Brain microvascular endothelial cell (primary cell): Measurements from ENCODE around the gene LSM14B.

ENCODE experiments used
- DNase-seq: peaks from one replicate; pipeline ENCODE4 v3.0.0-alpha.2; 2020
- H3K27ac ChIP-seq: fragments of 250-450 bp; sonication (Bioruptor Pico); 2 replicates; pipeline ENCODE4 v1.5.1; 2020; ENCODE audit warnings: mild to moderate bottlenecking, moderate library complexity
- H3K27me3 ChIP-seq: fragments of 250-450 bp; sonication (Bioruptor Pico); replicated peaks from 2 replicates; pipeline ENCODE4 v1.5.1; 2020; ENCODE audit warnings: mild to moderate bottlenecking
- H3K36me3 ChIP-seq: fragments of 250-450 bp; sonication (Bioruptor Pico); replicated peaks from 2 replicates; pipeline ENCODE4 v1.5.1; 2020; ENCODE audit warnings: mild to moderate bottlenecking
- H3K4me3 ChIP-seq: 2 replicates; pipeline ENCODE4 v1.5.1; 2011; ENCODE audit warnings: low read depth, mild to moderate bottlenecking, control low read depth, low read length, moderate library complexity
- in situ Hi-C: cut with HindIII; loops from 2 replicates; pipeline ENCODE4 v1.10.0; 2017; ENCODE audit warnings: low sequenced_read_pairs, low pct_ligation_motif_present
- TF ChIP-seq, protein P1 (sequence below): IDR thresholded peaks from 2 replicates; pipeline ENCODE4 v1.5.1; 2011; ENCODE audit warnings: low read depth, mild to moderate bottlenecking, moderate library complexity, low read length, control low read depth, inconsistent platforms; ENCODE audit errors: missing control alignments

Gene LSM14B

DNA sequence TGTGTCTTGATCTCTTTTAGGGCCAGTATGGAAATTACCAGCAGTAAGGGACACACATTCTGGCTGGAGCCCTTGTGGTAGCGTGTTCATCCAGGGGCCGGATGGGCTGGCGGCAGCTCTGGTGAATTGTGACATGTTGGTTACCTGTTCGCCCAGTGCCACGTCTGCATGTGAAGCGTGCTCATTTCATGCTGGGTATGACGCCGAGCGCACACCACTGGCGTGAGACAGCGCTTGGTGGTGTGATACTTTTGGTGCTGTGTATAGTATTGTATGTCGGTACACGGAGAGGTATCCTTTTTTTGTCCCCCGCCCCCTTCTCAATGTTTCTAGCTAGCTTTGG, 56.9 kb downstream of the LSM14B start:
- Histone ChIP-seq H3K27ac (no peak overlapping the region), H3K36me3 (peaks cover 11% of the 10 kb centered on the region), H3K4me3 (no peak overlapping the region), H3K27me3 (no peaks in the 10 kb centered on the region)
- TF ChIP-seq, protein P1, sequence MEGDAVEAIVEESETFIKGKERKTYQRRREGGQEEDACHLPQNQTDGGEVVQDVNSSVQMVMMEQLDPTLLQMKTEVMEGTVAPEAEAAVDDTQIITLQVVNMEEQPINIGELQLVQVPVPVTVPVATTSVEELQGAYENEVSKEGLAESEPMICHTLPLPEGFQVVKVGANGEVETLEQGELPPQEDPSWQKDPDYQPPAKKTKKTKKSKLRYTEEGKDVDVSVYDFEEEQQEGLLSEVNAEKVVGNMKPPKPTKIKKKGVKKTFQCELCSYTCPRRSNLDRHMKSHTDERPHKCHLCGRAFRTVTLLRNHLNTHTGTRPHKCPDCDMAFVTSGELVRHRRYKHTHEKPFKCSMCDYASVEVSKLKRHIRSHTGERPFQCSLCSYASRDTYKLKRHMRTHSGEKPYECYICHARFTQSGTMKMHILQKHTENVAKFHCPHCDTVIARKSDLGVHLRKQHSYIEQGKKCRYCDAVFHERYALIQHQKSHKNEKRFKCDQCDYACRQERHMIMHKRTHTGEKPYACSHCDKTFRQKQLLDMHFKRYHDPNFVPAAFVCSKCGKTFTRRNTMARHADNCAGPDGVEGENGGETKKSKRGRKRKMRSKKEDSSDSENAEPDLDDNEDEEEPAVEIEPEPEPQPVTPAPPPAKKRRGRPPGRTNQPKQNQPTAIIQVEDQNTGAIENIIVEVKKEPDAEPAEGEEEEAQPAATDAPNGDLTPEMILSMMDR: no peak
- in situ Hi-C loops: no loop called here
- DNase-seq: no peak

DNA sequence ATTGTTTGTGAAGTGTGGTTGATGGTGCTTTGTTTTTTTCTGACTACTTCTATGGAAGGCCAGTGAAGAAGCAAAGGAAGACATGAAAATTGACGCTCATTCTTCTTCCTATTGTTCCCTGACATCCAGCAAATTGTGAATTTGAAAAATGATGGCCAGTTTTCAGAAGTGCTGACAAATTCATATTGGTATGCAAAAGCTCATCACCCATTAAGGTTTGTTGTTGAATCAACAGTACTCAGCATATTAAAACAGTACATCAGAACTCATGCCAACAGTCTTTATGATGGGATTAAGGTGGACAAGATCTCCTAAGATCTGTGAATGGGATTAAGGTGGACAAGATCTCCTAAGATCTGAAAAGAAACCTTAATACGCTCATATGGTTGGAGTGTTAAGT, 59.5 kb downstream of the LSM14B start:
- no peak overlapping the region for H3K27ac ChIP-seq

DNA sequence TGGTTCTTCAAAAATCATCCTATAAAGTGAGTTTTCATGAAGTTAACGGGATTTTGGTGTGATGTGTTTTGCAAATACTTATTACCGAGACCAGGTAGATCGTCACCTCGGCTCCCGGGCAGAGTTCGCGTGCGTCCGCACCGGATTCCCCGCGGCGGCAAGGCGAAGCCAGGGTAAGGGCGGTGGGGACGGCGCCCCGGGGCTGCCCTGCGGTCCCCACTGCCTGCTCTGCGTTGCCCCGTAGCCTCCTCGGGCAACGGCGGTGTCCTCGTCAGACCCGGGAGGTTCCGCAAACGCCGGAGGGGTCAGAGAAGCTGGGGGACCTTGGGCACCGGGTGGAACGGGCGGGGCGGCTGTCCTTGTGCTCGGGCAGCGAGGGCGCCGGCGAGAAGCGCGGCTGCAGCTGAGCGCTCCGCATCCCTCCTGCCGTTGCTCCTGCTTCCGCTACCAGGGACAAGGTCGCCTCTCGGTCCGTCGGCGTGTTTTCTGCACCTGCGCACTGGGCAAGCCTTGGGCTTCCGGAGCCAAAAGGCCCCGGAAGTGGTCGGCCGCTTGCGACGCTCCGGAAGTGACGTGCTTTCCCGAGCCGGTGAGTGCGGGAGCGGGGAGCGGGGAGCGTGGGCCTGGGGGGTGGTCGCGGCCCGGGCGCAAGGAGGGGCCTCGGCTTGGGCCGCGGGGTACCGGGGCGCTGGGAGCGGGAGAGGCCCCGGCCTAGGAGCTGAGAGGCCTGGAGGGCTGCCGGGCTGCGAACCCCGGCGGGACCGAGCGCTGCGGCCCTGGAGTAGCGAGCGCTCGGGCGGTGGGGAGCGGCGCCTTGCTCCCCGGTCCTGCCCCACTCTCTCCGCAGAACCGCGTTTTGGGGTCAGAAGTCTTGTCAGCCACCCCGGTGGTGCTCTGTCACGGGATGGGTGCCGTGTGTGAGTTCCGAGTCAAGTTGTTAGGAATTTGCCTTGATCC, 60.5 kb downstream of the LSM14B start, which contains the start of gene MTG2:
MTG2 (plus strand) TSS at position 560 of the 957 bp plus-strand sequence. CDS start 10,393 bp downstream, outside the sequence.
- Histone ChIP-seq H3K4me3 (peak within 1 kb of the TSS; percentile 92), H3K27ac (peak within 1 kb of the TSS; percentile 93), H3K27me3 (no peaks in the 10 kb centered on the region), H3K36me3 (no peaks in the 10 kb centered on the region)
- in situ Hi-C loops: no loop called here
- TF ChIP-seq, protein P1: no peak
- peak; percentile 90 for DNase-seq

More for the DNA sequence above, 59.5 kb downstream of the LSM14B start:
- Histone ChIP-seq H3K4me3 (peak overlapping the region; percentile 92), H3K36me3 (no peaks in the 10 kb centered on the region), H3K27me3 (no peaks in the 10 kb centered on the region)
- no peak for DNase-seq
- TF ChIP-seq, protein P1: no peak
- in situ Hi-C loops: no loop called here

DNA sequence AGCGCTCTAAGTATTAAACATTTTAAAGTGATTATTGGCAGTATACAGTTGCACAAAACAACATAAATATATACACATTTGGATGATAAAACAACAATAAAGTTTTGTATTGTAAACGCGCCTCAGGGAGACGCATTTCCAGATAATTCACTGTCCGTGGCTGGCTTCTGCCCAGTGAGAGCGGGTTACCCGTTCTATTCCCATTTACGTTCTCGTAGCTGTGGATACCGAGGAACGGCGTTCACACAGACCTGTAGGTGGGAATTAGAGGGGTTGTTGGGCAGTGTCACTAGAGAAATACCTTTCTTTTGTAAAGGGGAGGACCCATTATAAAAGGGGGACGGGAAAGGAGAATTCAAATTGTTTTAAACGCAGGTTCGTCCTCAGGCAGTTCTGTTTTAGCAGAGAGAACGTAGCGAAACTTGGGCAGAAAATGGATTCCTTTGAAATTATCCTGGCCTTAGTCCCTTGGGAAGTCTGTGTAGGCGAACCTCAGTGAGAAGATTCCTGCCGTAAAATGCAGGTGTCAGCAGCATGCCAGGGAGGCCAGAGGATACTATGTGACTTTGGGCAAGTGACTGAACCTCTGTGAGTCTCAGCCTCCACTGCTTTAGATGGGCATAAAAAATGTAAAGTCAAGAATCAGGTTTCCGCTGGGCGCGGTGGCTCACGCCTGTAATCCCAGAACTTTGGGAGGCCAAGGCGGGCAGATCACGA, 61.3 kb downstream of the LSM14B start:
- Histone ChIP-seq H3K4me3 (peak overlapping the region; percentile 92), H3K36me3 (no peaks in the 10 kb centered on the region), H3K27me3 (no peaks in the 10 kb centered on the region), H3K27ac (peak overlapping the region; percentile 93)
- no peak for DNase-seq
- TF ChIP-seq, protein P1: no peak
- in situ Hi-C loops: no loop called here
